Measurements from ENCODE around the gene CYREN.
"Not testable (repeated sequence)": the region's sequence is repeated elsewhere in the genome, so short reads cannot be mapped to it uniquely, and the experiment has no call there.

Gene CYREN

DNA sequence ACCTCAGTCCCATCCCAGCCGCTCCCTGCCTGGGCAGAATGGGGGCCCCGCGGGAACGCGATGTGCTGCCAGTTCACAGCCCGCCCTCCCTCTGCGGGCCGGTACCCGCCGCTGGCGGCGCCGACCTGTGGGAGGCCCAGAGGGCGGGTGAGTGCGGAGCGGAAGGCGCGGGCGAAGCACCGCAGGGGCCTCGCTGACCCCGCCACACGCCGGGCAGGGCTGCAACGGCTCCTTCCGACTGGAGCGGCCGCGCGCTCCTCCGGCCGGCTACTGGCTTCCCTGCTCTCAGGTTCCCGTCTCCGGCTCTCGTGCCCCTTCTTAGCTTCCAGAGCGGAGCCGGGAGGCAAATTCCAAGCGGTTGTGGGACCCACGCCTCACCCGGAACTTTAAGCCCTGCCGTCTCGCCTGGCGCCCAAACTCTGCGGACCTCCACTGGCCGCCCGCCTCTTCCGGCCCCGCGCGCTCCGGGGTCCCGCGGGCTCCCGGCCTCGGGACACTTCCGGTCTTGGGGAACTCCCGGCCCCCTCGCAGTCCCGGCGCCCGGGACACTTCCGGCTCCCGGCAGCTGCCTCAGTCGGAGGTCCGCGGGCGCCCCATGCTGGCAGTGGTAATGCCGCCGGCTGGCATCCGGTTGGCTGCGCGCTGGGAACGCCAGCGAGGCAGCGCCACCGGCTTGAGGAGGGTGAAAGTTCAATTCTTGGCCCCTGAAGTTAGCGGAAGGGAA is at the start of gene CYREN:
Gene CYREN, minus strand, starts transcription at position 434 of the 724 bp plus-strand sequence. CDS start 1,785 bp downstream, outside the sequence.
- peak; percentile 70 for DNase-seq

DNA sequence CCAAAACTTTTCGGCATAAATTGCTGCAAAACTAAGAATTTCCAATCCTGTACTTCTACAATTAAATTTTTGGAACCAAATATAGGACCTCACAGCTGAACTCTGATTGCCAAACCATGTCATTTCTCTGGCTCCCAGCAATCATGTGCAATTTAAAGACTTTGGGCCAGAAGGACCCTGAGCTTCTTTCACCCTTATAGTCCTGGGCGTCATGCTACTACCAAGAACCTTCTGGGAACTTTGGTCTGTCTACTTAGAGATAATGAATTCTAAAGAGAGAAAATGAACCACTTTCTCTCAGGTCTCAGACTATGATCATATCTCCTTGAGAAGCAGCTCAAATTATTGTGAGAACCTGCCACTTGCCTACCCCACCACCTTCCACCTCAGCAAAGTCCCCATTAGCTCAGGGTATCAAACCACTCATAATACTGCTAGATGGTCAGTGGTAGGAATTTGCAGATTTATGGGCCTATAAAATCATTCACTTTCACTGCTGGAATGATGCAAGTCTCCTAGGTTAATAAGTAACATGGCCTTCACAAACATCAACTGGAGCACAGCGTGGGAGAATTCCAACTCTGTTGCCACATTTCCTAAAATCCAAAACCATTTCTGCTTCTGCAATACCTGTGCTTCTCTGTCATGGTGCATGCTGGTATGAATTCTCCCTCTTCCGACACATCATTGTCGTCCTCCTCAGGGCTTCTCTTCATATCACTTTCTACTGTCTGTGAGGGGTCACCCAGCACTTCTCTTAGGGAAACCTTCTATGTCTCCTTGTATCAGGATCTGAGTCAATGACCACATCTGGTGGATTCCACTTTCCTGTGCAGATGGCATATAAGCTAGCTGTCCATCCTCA is 47.4 kb upstream of the CYREN start:
- no peak for DNase-seq

DNA sequence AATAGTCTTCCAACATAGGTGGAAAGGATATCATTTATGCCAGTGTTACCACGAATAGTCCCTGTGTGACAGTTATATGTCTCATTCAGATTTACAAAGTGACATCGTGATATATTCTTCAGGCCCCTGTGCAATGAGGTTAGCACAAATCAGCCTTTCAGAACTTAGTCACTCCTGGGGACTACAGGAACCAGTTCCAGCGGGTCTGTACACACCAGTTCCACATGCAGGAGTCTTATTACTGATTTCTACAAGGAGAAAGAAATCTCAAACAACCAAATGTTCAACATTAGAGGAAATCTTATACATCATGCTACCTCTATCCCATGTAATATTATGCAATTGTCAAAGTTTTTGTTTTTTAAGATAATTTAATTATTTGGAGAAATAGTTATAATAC is 45.2 kb upstream of the CYREN start:
- DNase-seq, result no peak

DNA sequence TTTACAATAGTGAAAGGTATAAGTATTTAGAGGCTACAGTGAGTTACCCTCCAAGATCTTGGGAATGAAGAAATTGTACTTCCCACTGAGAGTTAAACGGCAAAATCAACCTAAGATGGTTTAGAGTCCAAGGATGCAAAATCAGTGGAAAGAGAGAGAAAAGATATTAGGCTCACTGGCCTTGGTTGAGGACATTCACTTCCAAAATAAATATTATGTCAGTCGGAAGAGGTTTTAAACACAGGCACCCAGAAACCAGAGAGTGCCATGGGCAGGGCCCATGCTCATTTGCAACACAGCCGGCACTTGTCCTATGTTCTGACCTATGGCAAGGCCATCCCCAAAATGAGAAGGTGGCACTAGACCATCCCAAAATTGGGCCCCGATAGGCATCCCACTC is 44.7 kb upstream of the CYREN start:
- no peak for DNase-seq

GRCh38 chr7:135213831-135214230 is 43.3 kb upstream of the CYREN start:
- DNase-seq, result no peak

DNA sequence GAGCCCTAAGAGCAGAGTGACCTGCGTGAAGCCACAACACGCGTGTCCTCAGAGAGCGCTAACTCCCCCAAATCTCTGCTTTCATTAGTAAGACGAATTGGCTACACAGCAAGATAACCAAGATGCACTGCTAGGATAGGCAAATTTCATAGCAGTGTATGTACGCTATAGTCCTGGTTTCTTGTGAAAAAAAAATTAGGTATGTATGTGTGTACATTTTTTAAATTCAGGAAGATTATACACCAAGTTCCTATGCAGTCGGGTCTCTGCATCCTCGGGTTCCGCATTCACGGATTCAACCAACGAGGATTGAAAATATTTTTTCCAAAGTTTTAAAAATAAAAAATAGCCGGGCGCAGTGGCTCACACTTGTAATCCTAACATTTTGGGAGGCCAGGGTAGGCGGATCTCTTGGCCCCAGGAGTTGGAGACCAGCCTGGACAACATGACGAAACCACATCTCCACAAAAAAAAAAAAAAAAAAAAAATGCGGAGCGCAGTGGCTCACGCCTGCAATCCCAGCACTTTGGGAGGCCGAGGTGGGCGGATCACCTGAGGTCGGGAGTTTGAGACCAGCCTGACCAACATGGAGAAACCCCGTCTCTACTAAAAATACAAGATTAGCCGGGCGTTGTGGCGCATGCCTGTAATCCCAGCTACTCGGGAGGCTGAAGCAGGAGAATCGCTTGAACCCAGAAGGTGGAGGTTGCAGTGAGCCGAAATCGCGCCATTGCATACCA is 41.6 kb upstream of the CYREN start:
- not testable (repeated sequence) for DNase-seq

- DNase-seq, result peak; percentile 59
Measured at GRCh38 chr7:135211179-135211945, 40.9 kb upstream of the CYREN start, which contains the start of gene WDR91. WDR91 (minus strand) TSS chr7:135211526; CDS start chr7:135211502, 24 bp downstream.

DNA sequence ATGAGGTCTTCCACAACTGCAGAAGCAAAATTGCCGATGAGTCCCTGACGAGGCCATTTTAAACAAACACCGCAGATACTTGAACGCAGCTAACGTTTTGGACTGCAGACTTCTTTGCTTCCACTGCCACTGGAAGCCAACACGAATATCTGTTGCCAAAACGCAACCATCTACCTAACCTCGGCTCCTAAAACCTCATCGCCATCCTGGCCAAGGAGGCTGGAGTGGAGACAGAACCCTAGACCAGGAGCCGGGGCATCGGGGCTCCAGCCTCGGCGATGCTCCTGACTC is 40.3 kb upstream of the CYREN start:
- DNase-seq, result no peak

DNA sequence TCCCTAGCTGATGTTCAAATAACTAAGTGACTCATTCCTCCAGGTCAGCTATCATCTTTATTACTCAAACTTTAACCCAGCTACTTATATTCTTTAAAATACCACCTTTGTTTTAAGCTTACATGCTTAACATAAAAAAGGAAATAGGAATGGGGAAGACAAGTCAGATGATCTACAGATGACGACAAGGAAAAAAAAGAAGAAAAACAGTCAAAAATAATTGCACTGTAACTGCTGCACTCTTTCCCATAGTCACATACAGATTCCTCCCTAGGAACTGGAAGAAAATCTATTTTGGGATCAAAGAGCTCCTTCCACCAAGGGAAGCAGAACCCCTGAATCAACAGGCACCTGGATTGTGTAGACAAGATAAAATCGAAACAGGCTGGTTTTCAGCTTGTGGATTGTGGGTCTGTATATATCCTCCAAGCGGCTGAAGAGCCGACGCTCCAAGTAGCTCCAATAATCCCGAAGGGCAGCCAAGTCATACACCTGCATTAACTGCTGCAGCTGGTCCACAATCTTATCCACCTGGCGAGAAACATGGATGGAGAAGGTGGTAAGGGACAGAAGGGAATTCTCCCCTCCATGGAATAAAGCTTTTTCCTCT is 38.8 kb upstream of the CYREN start:
- no peak for DNase-seq

- DNase-seq, result no peak
Measured at GRCh38 chr7:135208102-135208793, 37.7 kb upstream of the CYREN start.

DNA sequence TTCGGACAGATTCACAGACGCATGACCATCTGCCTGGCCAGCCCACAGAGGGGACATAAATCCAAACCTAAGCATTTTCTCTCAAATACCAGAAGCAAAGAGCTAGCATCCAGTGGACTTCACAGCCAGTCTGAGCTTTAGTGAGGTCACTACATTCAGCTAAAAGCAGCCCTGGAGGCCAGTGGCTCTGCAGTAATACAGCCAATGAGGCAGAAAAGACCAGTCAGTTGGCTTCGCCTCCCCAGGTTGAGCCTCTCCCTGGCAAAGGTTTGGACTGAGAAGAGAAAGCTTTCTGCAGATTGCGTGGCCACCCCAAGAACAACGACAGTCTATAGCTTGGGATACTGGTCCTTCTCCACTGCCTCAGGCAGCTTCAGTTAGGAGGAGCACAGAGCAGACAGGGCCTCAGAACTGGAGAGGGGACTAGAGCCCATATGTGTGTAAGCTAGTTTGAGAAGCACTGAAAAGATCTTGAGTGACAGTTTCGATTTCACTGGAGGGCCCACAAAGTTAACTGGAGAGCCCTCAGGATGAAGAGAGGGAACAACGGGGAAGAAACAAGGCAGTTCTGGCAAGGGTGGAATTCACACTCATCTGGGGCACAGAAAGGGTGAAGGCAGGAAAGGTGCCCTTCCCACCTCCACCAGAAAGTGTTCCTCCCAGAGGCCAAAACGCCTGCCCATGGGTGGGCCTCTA is 37.0 kb upstream of the CYREN start:
- DNase-seq, result no peak

DNA sequence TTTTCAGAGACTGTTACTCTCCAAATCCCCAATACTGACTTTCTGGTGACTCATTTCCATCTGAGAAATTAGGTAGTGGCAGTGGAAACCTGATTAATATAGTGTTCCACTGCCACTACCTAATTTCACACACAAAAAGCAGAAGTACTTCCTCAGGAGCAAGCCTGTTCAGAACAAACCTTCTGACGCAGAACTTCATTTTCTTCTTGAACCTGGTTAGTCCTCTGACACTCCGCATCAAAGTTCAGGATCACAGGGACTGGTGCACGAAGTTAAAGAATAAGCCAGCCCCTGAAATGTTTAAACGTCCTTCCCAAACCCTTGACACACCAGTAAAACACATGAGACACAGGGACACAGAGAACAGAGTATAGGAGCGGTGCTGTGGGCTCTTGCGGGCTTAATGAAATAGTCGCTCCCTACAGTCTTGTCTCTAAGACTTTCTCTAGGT is 36.5 kb upstream of the CYREN start:
- no peak for DNase-seq

- DNase-seq, result no peak
Measured at GRCh38 chr7:135205850-135206249, 35.3 kb upstream of the CYREN start.

DNA sequence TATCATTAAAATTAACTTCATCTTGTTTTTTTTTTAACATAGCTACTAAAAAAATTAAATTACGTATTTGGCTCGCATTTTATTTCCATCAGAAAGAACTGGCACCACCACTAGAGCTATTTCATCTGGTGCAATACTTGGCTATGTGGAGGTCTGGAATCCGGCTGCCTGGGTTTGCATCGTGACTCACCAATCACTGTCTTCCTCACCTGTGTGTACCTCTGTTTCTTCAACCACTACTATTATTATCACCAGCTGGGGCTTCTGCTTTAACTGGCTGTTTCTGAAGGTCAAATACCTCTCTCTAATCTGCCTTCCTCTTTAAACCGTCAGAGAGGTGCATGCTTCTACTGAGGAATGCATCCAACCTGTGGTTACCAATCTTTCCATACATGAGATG is 34.4 kb upstream of the CYREN start:
- DNase-seq, result no peak

DNA sequence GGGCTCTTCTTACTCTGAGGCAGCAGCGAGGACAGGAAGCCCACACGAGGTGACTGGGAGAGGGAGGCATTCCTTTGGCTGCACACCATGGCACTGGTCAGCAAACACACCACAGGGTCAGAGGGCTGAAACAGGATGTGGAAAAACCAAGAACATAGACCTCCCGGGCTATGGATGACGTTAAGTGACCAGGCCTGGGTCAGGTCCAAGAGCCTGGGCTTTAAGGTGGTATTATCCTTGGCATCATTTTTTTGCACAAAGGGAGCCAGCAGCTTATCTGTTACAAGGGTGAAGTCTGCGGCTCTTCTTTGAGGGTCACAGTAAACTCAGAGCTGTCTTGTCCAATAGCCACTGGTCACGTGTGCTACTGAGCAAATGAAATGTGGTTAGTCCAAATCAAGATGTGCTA is 33.8 kb upstream of the CYREN start:
- no peak for DNase-seq

GRCh38 chr7:135201350-135201749 is 30.8 kb upstream of the CYREN start:
- DNase-seq, result no peak

DNA sequence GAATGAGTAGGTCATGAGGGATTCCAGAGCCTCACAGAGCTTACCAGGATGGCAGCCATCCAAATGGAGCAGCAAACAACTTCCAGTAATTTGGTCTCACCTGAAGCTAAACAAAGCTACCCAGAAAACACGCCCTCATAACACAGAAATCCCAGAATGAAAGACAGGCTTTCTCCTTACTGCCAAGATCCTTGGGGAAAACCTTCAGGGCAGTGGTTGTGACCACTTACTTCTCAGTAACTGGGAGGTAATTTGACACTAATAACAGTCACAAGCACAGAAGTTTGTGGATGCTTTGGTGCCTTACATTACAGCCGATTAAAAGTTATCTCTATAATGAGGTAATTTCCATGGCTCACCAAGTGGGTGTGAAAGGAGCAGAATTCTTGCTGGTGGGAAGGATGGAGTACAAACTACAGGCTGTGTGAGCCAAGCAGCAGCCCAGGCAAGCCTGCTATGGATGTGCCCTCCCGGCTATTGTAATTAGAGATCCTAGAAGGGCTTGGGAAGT is 30.4 kb upstream of the CYREN start:
- DNase-seq, result no peak

- no peak for DNase-seq
Measured at GRCh38 chr7:135199439-135199838, 28.9 kb upstream of the CYREN start.

DNA sequence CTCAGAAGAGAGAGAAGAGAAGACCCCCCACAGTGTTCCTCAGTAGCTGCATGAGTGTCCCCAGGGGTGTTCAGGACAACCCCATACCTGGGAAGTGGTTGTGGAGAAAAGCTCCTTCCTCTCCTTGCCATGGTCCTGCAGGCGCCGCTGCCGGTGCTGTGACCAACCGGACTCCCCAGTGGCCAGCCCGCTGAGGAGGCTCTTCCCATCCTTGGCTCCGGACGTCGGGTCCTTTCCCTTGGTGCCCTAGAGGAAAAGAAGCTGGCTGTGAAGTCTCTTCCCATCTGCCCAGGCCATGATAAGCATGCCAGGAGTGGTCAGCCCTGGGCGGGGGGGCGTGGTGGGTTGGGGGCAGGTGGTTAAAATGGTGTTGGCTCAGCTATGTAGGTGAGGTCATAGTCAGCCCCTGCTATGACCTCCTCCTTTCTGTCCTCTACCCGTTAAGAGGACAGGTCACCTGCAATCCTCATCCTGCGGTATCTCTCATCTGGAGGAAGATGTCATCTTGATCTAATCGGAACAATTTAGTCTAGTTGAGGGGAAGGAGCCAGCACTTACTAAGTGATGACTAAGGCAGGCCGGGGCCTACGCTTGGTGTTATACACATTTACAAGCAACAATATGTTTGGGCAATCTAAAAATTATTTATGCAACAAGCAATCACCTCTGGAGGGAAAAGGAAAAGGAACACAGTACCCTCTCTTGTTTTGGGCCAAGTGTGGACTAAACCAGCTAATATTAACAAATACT is 27.6 kb upstream of the CYREN start:
- no peak for DNase-seq

- no peak for DNase-seq
Measured at GRCh38 chr7:135197343-135197742, 26.8 kb upstream of the CYREN start.

Data from NCI-H2081 treated with DMSO at 0.1 percent for 48 hours (cell line).